HG03558 (cell line): ENCODE data around the gene STAT4.

ENCODE experiments used
- ATAC-seq: cut with Tn5 transposase; IDR thresholded peaks from one replicate; pipeline ENCODE4 v1.9.1; 2021; ENCODE audit warnings: moderate number of reproducible peaks; ENCODE audit not compliant: unreplicated experiment; ENCODE audit errors: extremely low read depth

Gene STAT4

GRCh38 chr2:191149391-191149790, 1.4 kb downstream of the STAT4 start:
- ATAC-seq: no peak

GRCh38 chr2:191148791-191149190, 2.0 kb downstream of the STAT4 start:
- ATAC-seq: no peak

- no peak for ATAC-seq
These were observed 2.5 kb downstream of the STAT4 start for GRCh38 chr2:191148281-191148680.

DNA sequence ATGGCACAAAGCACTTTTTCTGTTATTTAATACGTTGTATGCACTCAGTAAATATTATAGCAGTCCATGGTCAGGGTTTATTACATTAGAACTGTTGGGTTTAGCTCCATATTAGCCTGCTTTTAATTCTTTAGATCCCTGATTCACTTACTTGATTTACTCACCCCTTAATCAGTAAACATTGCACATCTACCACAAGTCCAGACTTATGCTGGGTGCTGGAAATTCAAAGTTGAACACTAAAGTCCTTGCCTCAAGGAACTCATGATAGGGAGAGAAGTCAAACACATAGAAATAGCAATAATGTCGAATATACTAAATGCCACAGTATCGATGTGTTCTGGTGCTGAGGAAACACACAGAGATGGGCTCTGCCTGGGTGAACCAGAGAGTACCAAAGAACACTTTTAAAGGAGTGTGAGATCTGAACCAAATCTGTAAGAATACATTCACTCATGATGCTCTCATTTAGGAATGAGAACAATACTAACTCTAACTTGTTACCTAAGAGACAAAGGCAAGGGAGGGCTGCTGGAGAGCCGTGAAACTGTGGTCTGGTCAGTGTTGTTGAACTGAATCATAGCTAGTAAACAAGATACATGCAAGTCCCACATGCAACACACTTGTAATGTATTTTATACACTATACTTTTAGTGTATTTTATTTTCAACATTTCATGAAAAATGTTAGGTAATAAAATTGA, 4.9 kb downstream of the STAT4 start:
- no peak for ATAC-seq

DNA sequence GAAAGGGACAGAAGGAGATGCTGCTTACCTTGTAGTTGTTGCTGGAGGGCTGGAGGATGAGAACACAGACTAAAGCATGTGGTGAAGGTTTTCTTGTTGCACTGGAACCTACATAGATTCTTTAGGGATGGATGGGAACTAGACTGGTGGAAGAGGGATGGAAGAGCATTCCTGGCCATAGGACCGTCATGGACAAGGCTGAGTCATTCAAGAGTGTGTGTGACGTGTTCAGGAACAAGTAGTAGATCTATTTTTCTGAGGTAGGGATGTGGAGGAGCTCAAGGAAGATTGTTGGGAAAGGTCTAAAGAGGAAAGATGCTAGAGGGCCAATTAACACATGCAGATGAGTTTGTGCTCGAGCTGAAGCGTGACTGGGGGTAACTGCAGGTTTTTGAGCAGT, 6.6 kb downstream of the STAT4 start:
- no peak for ATAC-seq

GRCh38 chr2:191143791-191144190, 7.0 kb downstream of the STAT4 start:
- ATAC-seq: no peak

DNA sequence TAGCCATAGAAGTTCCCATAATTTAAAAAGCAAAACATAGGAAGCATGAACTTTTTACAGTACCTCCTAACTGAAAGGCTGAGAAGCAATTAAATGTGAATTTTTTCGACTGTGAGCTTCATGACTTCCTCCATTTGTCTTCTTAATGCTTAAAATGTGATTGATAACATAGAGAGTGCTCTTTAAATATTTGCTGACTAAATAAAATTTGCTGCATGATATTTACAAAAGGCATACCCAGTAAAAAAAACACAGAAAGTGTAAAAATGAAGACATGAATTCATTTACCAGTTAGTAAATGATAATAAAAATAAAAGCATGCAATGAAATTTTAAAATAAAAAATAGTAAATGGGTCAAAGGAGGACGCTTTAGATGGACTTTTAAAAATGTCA, 21.9 kb downstream of the STAT4 start:
- no peak for ATAC-seq

DNA sequence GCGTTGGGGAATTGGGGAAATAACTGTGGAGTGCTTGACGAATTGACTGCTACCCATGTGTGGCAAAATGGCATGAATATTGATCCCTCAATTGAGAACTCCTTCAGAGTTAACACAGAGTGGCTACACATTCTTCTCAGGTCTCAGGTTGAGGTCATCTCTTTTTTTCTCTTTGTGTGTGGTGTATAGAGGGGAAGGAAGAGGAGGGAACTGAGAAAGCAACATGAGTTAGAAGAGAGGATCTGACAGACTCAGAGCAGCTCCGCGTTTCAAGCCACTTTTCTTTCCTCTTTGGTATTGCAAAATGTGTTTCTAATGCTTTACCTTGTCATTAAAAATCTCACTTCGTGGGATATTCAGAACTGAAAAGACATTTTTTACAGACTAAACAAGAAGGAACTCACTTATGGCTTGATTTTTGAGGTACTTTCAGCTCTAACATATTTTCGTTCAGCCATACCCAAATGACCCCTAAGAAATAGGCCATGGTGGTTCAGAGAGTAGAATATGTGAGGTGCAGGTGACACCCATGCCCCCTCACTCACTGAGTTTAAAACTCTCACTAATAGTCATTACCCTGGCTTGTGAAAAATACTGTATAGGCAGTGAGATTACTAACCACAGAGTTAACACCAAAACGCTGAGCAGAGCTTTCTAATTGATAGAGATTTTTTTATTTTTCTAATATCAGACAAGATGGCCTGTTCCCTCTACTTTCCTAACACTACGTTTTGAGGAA, 22.5 kb downstream of the STAT4 start:
- ATAC-seq: peak; percentile 90

GRCh38 chr2:191127235-191127634, 23.6 kb downstream of the STAT4 start:
- no peak for ATAC-seq

DNA sequence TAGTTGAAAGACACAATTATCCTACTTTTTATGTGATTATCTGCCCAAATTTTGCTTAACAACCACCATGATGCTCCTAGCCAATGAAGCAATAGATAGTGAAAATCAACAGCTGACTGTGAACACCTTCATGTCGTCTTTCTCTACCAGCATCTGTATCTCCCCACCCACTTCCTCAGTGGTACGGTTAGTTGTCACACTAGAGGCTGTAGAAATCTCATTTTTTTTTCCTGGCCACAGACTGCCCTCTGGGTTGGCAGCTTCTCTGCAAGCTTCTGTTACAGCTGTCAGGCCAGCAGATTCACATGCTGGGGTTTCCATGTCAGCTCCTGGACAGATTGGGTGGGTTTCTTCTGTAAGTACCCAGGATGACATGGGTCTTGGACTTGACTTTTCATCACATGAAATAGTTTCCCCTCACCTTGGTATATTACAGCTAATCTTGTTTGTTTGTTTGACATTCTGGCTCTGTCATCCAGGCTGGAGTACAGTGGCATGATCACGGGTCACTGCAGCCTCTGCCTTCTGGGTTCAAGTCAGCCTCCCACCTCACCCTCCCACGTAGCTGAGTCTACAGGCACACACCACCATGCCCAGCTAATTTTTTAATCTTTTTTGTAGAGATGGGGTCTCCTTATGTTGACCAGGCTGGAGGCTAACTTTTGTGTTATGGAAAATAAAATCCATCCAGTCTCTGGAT, 24.3 kb downstream of the STAT4 start:
- no peak for ATAC-seq

GRCh38 chr2:191125646-191126045, 25.1 kb downstream of the STAT4 start:
- no peak for ATAC-seq

GRCh38 chr2:191122638-191123294, 28.0 kb downstream of the STAT4 start:
- no peak for ATAC-seq

DNA sequence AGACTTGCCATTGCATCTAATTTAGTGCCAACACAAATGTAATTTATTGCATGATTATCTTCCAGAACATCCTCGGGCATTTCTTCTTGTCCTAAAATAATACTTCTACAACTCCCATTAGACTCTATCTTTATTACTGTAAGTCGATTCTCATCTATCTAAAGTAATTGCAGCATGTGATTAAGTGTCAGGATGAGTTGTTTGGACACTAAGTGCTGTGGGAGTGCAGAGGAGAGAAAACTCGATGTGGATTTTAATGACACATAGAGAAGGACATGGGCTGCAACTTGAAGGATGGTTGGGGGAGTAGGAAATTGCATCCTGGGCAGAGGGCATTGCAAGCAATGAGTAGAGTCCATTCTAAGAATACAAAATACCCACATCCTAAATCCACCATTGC, 33.5 kb downstream of the STAT4 start:
- no peak for ATAC-seq

DNA sequence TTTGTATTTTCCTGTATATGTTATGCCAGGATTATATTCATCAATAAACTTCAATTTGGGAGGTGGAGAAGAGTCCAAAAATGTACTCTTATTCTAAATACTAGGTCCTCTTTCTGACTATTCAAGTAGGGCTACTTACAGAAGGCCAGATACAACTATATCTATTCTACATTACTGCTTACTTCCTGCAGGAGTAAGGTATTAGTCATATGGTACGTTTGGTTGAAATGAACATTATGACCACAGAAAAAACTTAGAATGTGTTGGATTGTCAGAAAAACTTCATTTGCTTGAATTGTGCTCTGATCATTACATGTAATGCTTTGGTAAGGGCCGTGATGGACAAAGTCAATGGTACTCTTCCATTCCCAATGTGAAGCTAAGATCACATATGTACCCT, 35.0 kb downstream of the STAT4 start:
- ATAC-seq: peak; percentile 30

GRCh38 chr2:191115391-191115790, 35.4 kb downstream of the STAT4 start:
- ATAC-seq: peak; percentile 18

GRCh38 chr2:191114403-191114886, 36.3 kb downstream of the STAT4 start:
- peak; percentile 46 for ATAC-seq

DNA sequence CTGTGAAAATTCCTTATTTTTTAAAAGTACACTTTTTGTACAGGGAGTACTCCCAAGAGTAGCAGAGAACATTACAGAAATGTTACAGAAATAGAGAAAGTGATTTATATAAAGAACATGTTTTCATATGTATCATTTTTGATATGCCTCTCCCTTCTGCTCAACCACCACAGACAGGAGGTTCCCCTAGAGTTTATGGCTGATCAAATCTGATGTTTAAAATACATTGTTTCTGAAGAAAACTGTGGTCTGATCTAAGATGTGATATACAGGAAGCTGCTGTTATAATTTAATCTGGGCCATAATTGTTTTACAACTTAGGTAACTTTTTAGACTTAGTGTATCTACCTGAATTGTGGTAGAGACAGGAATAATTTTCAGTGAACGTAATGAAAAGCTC, 37.0 kb downstream of the STAT4 start:
- ATAC-seq: no peak

DNA sequence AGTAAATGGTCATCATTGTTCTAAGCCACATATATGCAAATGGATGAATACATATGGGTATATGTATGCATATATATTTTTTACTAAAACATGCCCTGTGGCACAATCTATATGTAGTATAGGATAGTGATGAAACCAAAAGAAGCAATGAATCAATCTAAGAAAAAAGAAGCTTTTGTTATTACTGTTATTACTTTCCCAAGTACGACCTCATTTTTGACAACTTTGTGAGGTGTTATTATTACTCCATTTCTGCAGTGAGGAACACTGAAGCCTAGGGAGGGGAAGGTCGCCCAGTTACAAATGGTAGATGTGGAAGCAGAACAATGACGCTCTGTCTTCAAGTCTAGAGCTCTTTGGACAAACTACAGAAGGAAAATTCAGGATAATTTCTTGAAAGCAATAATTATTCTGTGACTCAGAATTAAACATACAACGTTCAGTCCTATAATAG, 38.3 kb downstream of the STAT4 start:
- no peak for ATAC-seq

GRCh38 chr2:191109888-191110287, 40.9 kb downstream of the STAT4 start:
- no peak for ATAC-seq

DNA sequence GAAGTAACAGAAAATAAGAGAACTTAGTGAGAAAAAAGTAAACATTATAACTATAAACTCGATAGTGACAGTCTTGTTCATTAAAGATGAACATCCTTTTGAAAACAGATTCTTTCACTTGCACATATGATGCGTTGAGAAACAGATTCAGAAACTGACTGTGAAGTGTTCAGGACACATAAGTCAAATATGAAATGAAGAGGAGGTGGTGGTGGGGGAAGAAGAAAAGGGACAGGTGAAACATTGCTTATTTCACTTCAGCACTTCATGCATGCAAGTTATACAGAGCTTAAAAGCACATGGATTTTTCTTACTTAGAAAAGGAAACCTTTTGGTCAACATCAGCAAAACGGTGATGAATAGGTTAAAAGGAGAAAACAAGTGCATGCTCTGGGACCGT, 42.5 kb downstream of the STAT4 start:
- no peak for ATAC-seq

DNA sequence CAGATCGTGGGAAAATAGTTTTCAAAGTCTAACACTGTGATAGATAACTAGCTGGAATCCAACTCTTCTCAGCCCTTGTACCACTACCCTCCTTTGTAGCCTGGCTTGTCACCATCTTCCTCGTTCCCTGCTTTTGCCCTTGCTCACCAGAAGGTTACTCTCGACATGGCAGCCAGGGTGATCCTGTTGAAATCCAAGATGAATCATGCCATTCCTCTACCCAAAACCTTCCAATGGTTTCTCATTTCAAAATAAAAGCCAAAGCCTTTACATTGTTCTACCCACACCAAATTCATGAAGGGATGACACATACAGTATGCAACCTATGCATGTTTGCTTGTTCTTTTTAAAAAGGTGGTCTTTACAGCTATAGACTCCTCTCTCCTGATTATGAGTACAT, 45.7 kb downstream of the STAT4 start:
- no peak for ATAC-seq
